ENCODE measurements around the gene EFCAB14. TPM values are rescaled to one million over a fixed set of nuclear protein-coding genes. Genes with fewer than 3 reads are reported as not detected.
"Not testable (repeated sequence)": the region's sequence is repeated elsewhere in the genome, so short reads cannot be mapped to it uniquely, and the experiment has no call there.

EFCAB14 gene
- total and polyA plus RNA-seq, 2 experiments from 2014 or later: 33.6 to 33.9 TPM

DNA sequence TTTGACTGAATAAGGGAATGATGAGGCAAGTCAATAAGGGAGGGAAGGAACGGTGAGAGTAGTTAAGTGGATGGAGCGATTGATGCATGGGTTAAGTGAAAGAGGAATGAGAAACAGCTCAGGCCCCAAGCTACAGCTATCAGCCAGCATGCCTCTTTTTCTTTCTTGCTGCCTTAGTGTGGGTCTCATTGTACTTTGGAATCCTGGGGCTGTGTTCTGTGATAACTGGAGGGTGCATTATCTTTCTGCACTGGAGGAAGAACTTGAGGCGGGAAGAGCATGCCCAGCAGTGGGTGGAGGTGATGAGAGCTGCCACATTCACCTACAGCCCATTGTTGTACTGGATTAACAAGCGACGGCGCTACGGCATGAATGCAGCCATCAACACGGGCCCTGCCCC lies 46.2 kb downstream of the EFCAB14 start:
- H3K36me3 ChIP-seq: peaks cover 6% of the 10 kb centered on the region
- no peak overlapping the region for H3K4me3 ChIP-seq
- no peaks in the 10 kb centered on the region for H3K27me3 ChIP-seq
- peaks cover 3% of the 10 kb centered on the region for H3K4me1 ChIP-seq (ENCODE audit: low read depth)
- H3K27ac ChIP-seq: peak overlapping the region; percentile 59
- TF ChIP-seq CTCF (IDR thresholded peaks at IDR 0.05; ENCODE audit: low read depth, low read length): no peak
- H3K9me3 ChIP-seq (ENCODE audit: low read depth): no peaks in the 10 kb centered on the region
- peak in 1 of 2 donors; percentile 22 for DNase-seq (ENCODE audit: low read depth in 1 of 2, low spot score in 1 of 2)

- H3K9me3 ChIP-seq (ENCODE audit: low read depth): no peaks in the 10 kb centered on the region
- no peaks in the 10 kb centered on the region for H3K27me3 ChIP-seq
- H3K36me3 ChIP-seq: peaks cover 5% of the 10 kb centered on the region
- TF ChIP-seq CTCF (IDR thresholded peaks at IDR 0.05; ENCODE audit: low read depth, low read length): no peak
- H3K4me3 ChIP-seq: no peak within 1 kb of the TSS
- peaks cover 3% of the 10 kb centered on the region for H3K4me1 ChIP-seq (ENCODE audit: low read depth)
- DNase-seq (ENCODE audit: low read depth in 1 of 2, low spot score in 1 of 2): no peak
- peak within 1 kb of the TSS; percentile 59 for H3K27ac ChIP-seq
Observed at GRCh38 chr1:46671554-46671953, 47.4 kb downstream of the EFCAB14 start, which contains the start of gene TEX38. Gene TEX38, plus strand, starts transcription at chr1:46671854. Its CDS starts 81 bp downstream, at chr1:46671935.

DNA sequence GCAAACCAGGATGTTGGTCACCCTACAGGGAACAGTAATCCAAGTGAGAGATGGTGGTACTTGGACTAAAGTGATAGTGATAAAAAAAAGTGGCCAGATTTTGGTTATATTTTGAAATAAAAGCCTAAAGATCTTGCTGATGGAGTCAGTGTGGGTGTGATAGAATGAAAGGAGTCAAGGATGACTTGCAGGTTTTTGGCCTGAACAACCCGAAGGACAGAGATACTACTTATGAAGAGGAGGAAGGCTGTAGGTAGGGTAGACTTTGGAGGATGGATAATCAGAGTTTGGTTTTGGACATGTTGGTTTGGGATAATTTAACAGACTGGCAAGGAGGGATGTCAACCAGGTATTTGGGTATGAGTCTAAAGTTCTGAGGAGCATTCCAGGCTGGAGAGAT lies 48.8 kb downstream of the EFCAB14 start:
- Histone ChIP-seq H3K4me3 (no peak overlapping the region), H3K9me3 (ENCODE audit: low read depth) (no peaks in the 10 kb centered on the region), H3K36me3 (peaks cover 3% of the 10 kb centered on the region), H3K27ac (no peak overlapping the region), H3K27me3 (no peaks in the 10 kb centered on the region), H3K4me1 (ENCODE audit: low read depth) (peaks cover 3% of the 10 kb centered on the region)
- DNase-seq (ENCODE audit: low read depth in 1 of 2, low spot score in 1 of 2): no peak
- no peak for TF ChIP-seq CTCF (IDR thresholded peaks at IDR 0.05; ENCODE audit: low read depth, low read length)

DNA sequence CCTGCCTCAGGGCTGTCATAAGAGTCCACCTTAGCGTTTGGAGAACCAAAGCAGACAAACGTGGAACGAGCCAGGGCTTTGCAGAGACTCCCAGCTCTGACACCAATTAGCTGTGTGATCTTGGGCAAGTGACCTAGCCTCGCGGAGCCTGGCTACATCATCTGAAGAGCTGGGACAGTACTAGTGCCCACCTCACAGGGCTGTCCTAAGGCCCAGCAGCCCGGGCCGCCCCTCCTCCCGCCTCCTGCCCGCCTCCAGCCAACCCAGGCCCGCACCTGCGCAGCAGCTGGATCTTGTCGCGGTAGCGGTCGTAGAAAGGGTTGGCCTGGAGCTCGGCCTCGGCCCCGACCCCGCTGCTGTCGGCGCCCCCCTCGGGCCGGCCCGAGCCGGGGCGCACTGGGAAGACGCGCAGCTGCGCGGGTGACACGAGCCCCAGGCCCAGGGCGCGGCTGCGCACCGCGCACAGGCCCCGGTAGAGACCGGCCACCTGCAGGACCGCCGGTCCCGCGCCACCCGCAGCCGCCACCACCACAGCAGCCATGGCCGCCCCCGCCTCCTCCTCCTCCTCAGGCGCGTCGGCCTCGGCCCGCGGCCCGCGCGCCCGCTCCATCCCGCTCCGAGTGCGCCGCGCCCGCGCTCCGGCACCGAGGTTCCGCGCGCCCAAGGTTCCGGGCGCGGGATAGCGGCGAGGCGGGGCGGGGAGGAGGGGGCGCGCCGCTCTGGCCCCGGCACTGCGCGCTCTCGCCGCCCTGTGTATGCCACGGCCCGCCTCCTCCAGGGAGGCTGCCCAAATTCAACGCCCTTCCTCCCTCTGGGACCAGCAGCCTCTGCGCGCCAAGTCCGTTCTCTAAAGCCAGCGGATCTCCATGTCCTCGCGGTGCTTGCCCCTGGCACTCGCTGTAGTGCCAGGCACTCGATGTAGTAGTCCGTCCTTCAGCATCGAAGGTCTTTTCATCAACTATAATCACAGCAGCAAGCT lies 50.8 kb downstream of the EFCAB14 start, which contains the start of gene ATPAF1:
ATPAF1 (minus strand) TSS at position 583 of the 979 bp plus-strand sequence; CDS start at position 541, 42 bp downstream.
- Histone ChIP-seq H3K4me1 (ENCODE audit: low read depth) (peaks cover 3% of the 10 kb centered on the region), H3K36me3 (peaks cover 18% of the 10 kb centered on the region), H3K9me3 (ENCODE audit: low read depth) (no peaks in the 10 kb centered on the region), H3K4me3 (peak within 1 kb of the TSS; percentile 81), H3K27me3 (no peaks in the 10 kb centered on the region), H3K27ac (peak within 1 kb of the TSS; percentile 22)
- no peak for TF ChIP-seq CTCF (IDR thresholded peaks at IDR 0.05; ENCODE audit: low read depth, low read length)
- DNase-seq (ENCODE audit: low read depth in 1 of 2, low spot score in 1 of 2): peak; percentile 79 to 83

- no peak for DNase-seq (ENCODE audit: low read depth in 1 of 2, low spot score in 1 of 2)
- Histone ChIP-seq H3K4me3 (no peak overlapping the region), H3K9me3 (ENCODE audit: low read depth) (no peaks in the 10 kb centered on the region), H3K4me1 (ENCODE audit: low read depth) (no peaks in the 10 kb centered on the region), H3K27me3 (no peaks in the 10 kb centered on the region), H3K36me3 (peaks cover 18% of the 10 kb centered on the region), H3K27ac (no peak overlapping the region)
- TF ChIP-seq CTCF (IDR thresholded peaks at IDR 0.05; ENCODE audit: low read depth, low read length): no peak
Observed at GRCh38 chr1:46665983-46666382, 52.9 kb downstream of the EFCAB14 start.

- H3K4me3 ChIP-seq; H3K27me3 ChIP-seq; H3K9me3 ChIP-seq (ENCODE audit: low read depth); DNase-seq (ENCODE audit: low read depth in 1 of 2, low spot score in 1 of 2); H3K27ac ChIP-seq; H3K4me1 ChIP-seq (ENCODE audit: low read depth): not testable (repeated sequence)
- peaks cover 22% of the 10 kb centered on the region for H3K36me3 ChIP-seq
Observed at GRCh38 chr1:46662919-46663318, 56.0 kb downstream of the EFCAB14 start.

- peaks cover 33% of the 10 kb centered on the region for H3K36me3 ChIP-seq
- H3K4me3 ChIP-seq; H3K27ac ChIP-seq; H3K27me3 ChIP-seq; H3K4me1 ChIP-seq (ENCODE audit: low read depth); DNase-seq (ENCODE audit: low read depth in 1 of 2, low spot score in 1 of 2); H3K9me3 ChIP-seq (ENCODE audit: low read depth): not testable (repeated sequence)
Observed at GRCh38 chr1:46660116-46660515, 58.8 kb downstream of the EFCAB14 start.
